ENCODE results near the gene NCKAP5. TPM values are rescaled to one million over a fixed set of nuclear protein-coding genes. Genes with fewer than 3 reads are reported as not detected.

Gene NCKAP5
- polyA plus RNA-seq, 1 experiment, result 2.1 TPM

GRCh38 chr2:133163111-133163510 is 405.2 kb downstream of the NCKAP5 start:
- H3K27me3 ChIP-seq (ENCODE audit: control insufficient read depth, insufficient read depth, low read length), result no peaks in the 10 kb centered on the region
- DNase-seq (ENCODE audit: low read depth), result no peak
- no peaks in the 10 kb centered on the region for H3K36me3 ChIP-seq (ENCODE audit: control insufficient read depth, insufficient read depth, low read length)
- CTCF ChIA-PET, result no interaction called here
- POLR2A ChIA-PET, result no interaction called here
- H3K4me3 ChIP-seq (ENCODE audit: low read depth, low read length), result no peak overlapping the region
- TF ChIP-seq, protein P1, sequence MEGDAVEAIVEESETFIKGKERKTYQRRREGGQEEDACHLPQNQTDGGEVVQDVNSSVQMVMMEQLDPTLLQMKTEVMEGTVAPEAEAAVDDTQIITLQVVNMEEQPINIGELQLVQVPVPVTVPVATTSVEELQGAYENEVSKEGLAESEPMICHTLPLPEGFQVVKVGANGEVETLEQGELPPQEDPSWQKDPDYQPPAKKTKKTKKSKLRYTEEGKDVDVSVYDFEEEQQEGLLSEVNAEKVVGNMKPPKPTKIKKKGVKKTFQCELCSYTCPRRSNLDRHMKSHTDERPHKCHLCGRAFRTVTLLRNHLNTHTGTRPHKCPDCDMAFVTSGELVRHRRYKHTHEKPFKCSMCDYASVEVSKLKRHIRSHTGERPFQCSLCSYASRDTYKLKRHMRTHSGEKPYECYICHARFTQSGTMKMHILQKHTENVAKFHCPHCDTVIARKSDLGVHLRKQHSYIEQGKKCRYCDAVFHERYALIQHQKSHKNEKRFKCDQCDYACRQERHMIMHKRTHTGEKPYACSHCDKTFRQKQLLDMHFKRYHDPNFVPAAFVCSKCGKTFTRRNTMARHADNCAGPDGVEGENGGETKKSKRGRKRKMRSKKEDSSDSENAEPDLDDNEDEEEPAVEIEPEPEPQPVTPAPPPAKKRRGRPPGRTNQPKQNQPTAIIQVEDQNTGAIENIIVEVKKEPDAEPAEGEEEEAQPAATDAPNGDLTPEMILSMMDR (IDR thresholded peaks at IDR 0.05; ENCODE audit: insufficient read depth, low read depth, low read length), result no peak

- H3K27me3 ChIP-seq (ENCODE audit: control insufficient read depth, insufficient read depth, low read length), result no peaks in the 10 kb centered on the region
- no peaks in the 10 kb centered on the region for H3K36me3 ChIP-seq (ENCODE audit: control insufficient read depth, insufficient read depth, low read length)
- no peak for DNase-seq (ENCODE audit: low read depth)
- no peak overlapping the region for H3K4me3 ChIP-seq (ENCODE audit: low read depth, low read length)
- TF ChIP-seq, protein P1 (IDR thresholded peaks at IDR 0.05; ENCODE audit: insufficient read depth, low read depth, low read length), result no peak
- ChIA-PET CTCF (no interaction called here), POLR2A (no interaction called here)
Observed at GRCh38 chr2:133158442-133158841, 409.8 kb downstream of the NCKAP5 start.

- no peaks in the 10 kb centered on the region for H3K27me3 ChIP-seq (ENCODE audit: control insufficient read depth, insufficient read depth, low read length)
- no peak for DNase-seq (ENCODE audit: low read depth)
- ChIA-PET CTCF (no interaction called here), POLR2A (no interaction called here)
- TF ChIP-seq, protein P1 (IDR thresholded peaks at IDR 0.05; ENCODE audit: insufficient read depth, low read depth, low read length), result no peak
- no peaks in the 10 kb centered on the region for H3K36me3 ChIP-seq (ENCODE audit: control insufficient read depth, insufficient read depth, low read length)
- H3K4me3 ChIP-seq (ENCODE audit: low read depth, low read length), result no peak overlapping the region
Observed at GRCh38 chr2:133158024-133158423, 410.2 kb downstream of the NCKAP5 start.

- no peak overlapping the region for H3K4me3 ChIP-seq (ENCODE audit: low read depth, low read length)
- H3K27me3 ChIP-seq (ENCODE audit: control insufficient read depth, insufficient read depth, low read length), result no peaks in the 10 kb centered on the region
- H3K36me3 ChIP-seq (ENCODE audit: control insufficient read depth, insufficient read depth, low read length), result no peaks in the 10 kb centered on the region
- TF ChIP-seq, protein P1 (IDR thresholded peaks at IDR 0.05; ENCODE audit: insufficient read depth, low read depth, low read length), result no peak
- ChIA-PET POLR2A (no interaction called here), CTCF (no interaction called here)
- DNase-seq (ENCODE audit: low read depth), result no peak
Observed at GRCh38 chr2:133157141-133157540, 411.1 kb downstream of the NCKAP5 start.

- TF ChIP-seq, protein P1 (IDR thresholded peaks at IDR 0.05; ENCODE audit: insufficient read depth, low read depth, low read length), result no peak
- DNase-seq (ENCODE audit: low read depth), result no peak
- no peaks in the 10 kb centered on the region for H3K27me3 ChIP-seq (ENCODE audit: control insufficient read depth, insufficient read depth, low read length)
- CTCF ChIA-PET, result no interaction called here
- POLR2A ChIA-PET, result interaction anchor here (0.5 kb wide), 1 partner anchor 18 kb away, joined by 3 read pairs; no protein-coding TSS in a partner anchor
- H3K4me3 ChIP-seq (ENCODE audit: low read depth, low read length), result no peak overlapping the region
- H3K36me3 ChIP-seq (ENCODE audit: control insufficient read depth, insufficient read depth, low read length), result no peaks in the 10 kb centered on the region
Observed at GRCh38 chr2:133152801-133153200, 415.5 kb downstream of the NCKAP5 start.
